ENCODE results near the gene RAD51B. TPM values are rescaled to one million over a fixed set of nuclear protein-coding genes. Genes with fewer than 3 reads are reported as not detected.

The RAD51B gene
- total RNA-seq, 1 experiment from 2014 or later = 10.8 TPM

GRCh38 chr14:68586896-68587751 is 767.5 kb downstream of the RAD51B start:
- Histone ChIP-seq H3K36me3 (ENCODE audit: low read depth, low read length) (no peaks in the 10 kb centered on the region), H3K27ac (ENCODE audit: low read length) (no peak overlapping the region), H3K9me3 (ENCODE audit: low read length) (no peaks in the 10 kb centered on the region), H2AFZ (ENCODE audit: low read length) (no peak overlapping the region), H3K9ac (ENCODE audit: low read length) (no peak overlapping the region), H3F3A (ENCODE audit: low read length, unreplicated experiment) (no peaks in the 10 kb centered on the region), H3K4me2 (ENCODE audit: low read length) (0 out of 2 replicates have a peak overlapping the region, but pooled peaks have one; percentile 28), H3K79me2 (ENCODE audit: low read length) (no peaks in the 10 kb centered on the region), H4K20me1 (ENCODE audit: low read length) (no peaks in the 10 kb centered on the region), H3K9me2 (replicated peaks; ENCODE audit: low read length) (no peaks in the 10 kb centered on the region), H3K27me3 (ENCODE audit: low read length) (no peaks in the 10 kb centered on the region), H3K4me1 (ENCODE audit: insufficient read depth, low read length) (peaks cover 5% of the 10 kb centered on the region), H3K4me3 (ENCODE audit: low read length) (no peak overlapping the region)
- BruUV-seq (replicated peaks) = no TSS peak
- ATAC-seq (peak; percentile 76), DNase-seq (peak; percentile 14)
- ChIA-PET CTCF (interaction anchor here (0.5 to 0.7 kb wide), 3 partner anchors 42 to 266 kb away, joined by 3 to 4 read pairs (median 3); no protein-coding TSS in a partner anchor), POLR2A (ENCODE audit: unreplicated experiment) (interaction anchor here (0.8 to 1.0 kb wide), 2 partner anchors 40 to 206 kb away, joined by 5 to 10 read pairs; partner anchors contain the start of gene ZFP36L1)
- intact Hi-C loops (cut with micrococcal nuclease) = no loop called here
- TF ChIP-seq EZH2 (IDR thresholded peaks at IDR 0.05; ENCODE audit: low read length, unreplicated experiment) (no peak), EZH2phosphoT487 (IDR thresholded peaks at IDR 0.05; ENCODE audit: borderline replicate concordance, low read length) (no peak), CTCF (conservative IDR thresholded peaks at IDR 0.05; ENCODE audit: low read depth, low read length) (no peak)

DNA sequence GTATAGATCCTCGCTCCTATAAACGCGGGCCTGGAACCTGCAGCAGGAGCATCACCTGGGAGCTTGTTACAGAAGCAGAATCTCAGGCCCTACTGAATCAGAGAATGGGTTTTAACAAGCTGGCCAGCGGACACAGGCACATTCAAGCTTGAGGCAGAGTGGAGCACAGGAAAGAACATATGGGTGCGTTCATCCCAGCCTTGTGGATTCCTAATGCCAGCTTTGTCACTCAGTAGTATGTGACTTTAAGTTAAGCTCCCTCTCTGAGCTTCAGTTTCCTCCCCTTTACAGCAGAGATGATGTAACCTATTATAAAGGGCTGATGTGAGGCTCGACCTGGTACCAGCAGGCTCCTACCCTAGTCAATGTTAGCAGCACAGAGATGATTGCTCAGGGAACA is 768.4 kb downstream of the RAD51B start:
- BruUV-seq (replicated peaks) = no TSS peak
- Histone ChIP-seq H3K4me2 (ENCODE audit: low read length) (no peak overlapping the region), H3K36me3 (ENCODE audit: low read depth, low read length) (no peaks in the 10 kb centered on the region), H3K27me3 (ENCODE audit: low read length) (no peaks in the 10 kb centered on the region), H2AFZ (ENCODE audit: low read length) (no peak overlapping the region), H3K9ac (ENCODE audit: low read length) (no peak overlapping the region), H3K9me2 (replicated peaks; ENCODE audit: low read length) (no peaks in the 10 kb centered on the region), H4K20me1 (ENCODE audit: low read length) (no peaks in the 10 kb centered on the region), H3K4me1 (ENCODE audit: insufficient read depth, low read length) (peaks cover 5% of the 10 kb centered on the region), H3K79me2 (ENCODE audit: low read length) (no peaks in the 10 kb centered on the region), H3F3A (ENCODE audit: low read length, unreplicated experiment) (no peaks in the 10 kb centered on the region), H3K9me3 (ENCODE audit: low read length) (no peaks in the 10 kb centered on the region), H3K27ac (ENCODE audit: low read length) (no peak overlapping the region), H3K4me3 (ENCODE audit: low read length) (no peak overlapping the region)
- ATAC-seq = no peak
- CTCF ChIA-PET = no interaction called here
- POLR2A ChIA-PET (ENCODE audit: unreplicated experiment) = no interaction called here
- no peak for DNase-seq
- intact Hi-C loops (cut with micrococcal nuclease) = no loop called here
- no peak for TF ChIP-seq EZH2 (IDR thresholded peaks at IDR 0.05; ENCODE audit: low read length, unreplicated experiment)

DNA sequence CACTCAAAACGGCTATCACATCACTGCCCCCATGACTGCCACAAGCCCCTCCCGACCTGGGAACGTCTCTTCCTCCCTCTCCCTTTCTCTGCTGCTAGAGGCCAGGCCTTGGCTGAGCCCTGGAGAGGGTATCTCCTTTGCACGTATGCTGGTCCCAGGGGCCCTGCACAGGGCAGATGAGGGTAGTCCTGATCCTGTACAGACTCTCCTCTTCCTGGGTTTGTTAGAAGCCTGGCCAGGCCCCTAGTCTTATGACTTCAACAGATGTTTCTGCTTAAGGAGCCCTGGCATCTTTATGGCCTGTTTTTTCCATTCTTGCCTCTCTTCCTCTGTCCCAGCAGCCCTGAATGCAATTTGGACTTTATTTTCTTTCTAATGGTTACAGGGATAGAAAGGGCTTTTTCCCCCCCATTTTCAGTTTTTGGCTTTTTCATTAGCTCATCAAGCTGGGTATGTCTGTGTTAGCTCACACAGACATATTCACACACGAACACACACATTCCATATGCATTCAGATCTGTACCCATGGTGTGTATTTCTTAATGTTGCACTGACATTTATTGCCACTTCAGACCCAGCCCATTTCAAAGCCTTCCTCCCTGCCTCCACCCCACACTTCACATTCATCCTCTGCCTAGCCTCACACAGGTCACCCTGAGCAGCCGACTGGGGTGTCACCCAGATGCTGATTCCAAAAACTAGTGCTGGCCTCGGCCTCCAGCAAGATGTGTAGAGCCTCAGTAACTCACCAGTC is 770.0 kb downstream of the RAD51B start:
- BruUV-seq (replicated peaks) = no TSS peak
- H4K20me1 ChIP-seq (ENCODE audit: low read length) = no peaks in the 10 kb centered on the region
- no peaks in the 10 kb centered on the region for H3K27me3 ChIP-seq (ENCODE audit: low read length)
- CTCF ChIA-PET = no interaction called here
- POLR2A ChIA-PET (ENCODE audit: unreplicated experiment) = no interaction called here
- no peaks in the 10 kb centered on the region for H3K79me2 ChIP-seq (ENCODE audit: low read length)
- peaks cover 5% of the 10 kb centered on the region for H3K4me1 ChIP-seq (ENCODE audit: insufficient read depth, low read length)
- H3K9me3 ChIP-seq (ENCODE audit: low read length) = no peaks in the 10 kb centered on the region
- no peak overlapping the region for H2AFZ ChIP-seq (ENCODE audit: low read length)
- H3K4me2 ChIP-seq (ENCODE audit: low read length) = no peak overlapping the region
- H3K9me2 ChIP-seq (replicated peaks; ENCODE audit: low read length) = no peaks in the 10 kb centered on the region
- H3K27ac ChIP-seq (ENCODE audit: low read length) = no peak overlapping the region
- ATAC-seq = no peak
- intact Hi-C loops (cut with micrococcal nuclease) = no loop called here
- no peaks in the 10 kb centered on the region for H3F3A ChIP-seq (ENCODE audit: low read length, unreplicated experiment)
- no peak for TF ChIP-seq EZH2phosphoT487 (IDR thresholded peaks at IDR 0.05; ENCODE audit: borderline replicate concordance, low read length)
- TF ChIP-seq EZH2 (IDR thresholded peaks at IDR 0.05; ENCODE audit: low read length, unreplicated experiment) = no peak
- TF ChIP-seq CTCF (conservative IDR thresholded peaks at IDR 0.05; ENCODE audit: low read depth, low read length) = no peak
- no peak for DNase-seq
- H3K36me3 ChIP-seq (ENCODE audit: low read depth, low read length) = no peaks in the 10 kb centered on the region
- H3K4me3 ChIP-seq (ENCODE audit: low read length) = no peak overlapping the region
- H3K9ac ChIP-seq (ENCODE audit: low read length) = no peak overlapping the region

All from PC-3 (cell line).